Effector memory CD8-positive, alpha-beta T cell (primary cell): Measurements from ENCODE around the gene RAD21L1.

Experiments used
- ATAC-seq: fragments of 150-1000 bp; cut with Tn5 transposase; replicated peaks from 2 replicates; pipeline ENCODE4 v1.10.0; 2021; ENCODE audit warnings: mild to moderate bottlenecking, moderate library complexity
- DNase-seq, 3 experiments: peaks; one replicate each; pipeline ENCODE4 v3.0.0; 2021
- H3K27ac Mint-ChIP-seq, 2 donors: one replicate each; pipeline ENCODE4 v1.8.0; 2022; ENCODE audit warnings: mild to moderate bottlenecking in 2 of 2, mixed read lengths in 2 of 2, moderate library complexity in 2 of 2
- H3K27me3 Mint-ChIP-seq, 2 donors: one replicate each; pipeline ENCODE4 v1.8.0; 2022; ENCODE audit warnings: mixed read lengths in 2 of 2
- H3K36me3 Mint-ChIP-seq: one replicate; pipeline ENCODE4 v1.8.0; 2022; ENCODE audit warnings: mild to moderate bottlenecking, moderate library complexity, mixed read lengths; ENCODE audit not compliant: insufficient read depth
- H3K4me1 Mint-ChIP-seq, 2 donors: one replicate each; pipeline ENCODE4 v1.8.0; 2022; ENCODE audit warnings: low read depth in 2 of 2, mixed read lengths in 2 of 2
- H3K4me3 Mint-ChIP-seq, 2 donors: one replicate each; pipeline ENCODE4 v1.8.0; 2022; ENCODE audit warnings: mild to moderate bottlenecking in 2 of 2, mixed read lengths in 2 of 2, moderate library complexity in 2 of 2
- H3K9me3 Mint-ChIP-seq, 2 donors: one replicate each; pipeline ENCODE4 v1.8.0; 2022; ENCODE audit warnings: mixed read lengths in 2 of 2

RAD21L1 gene

GRCh38 chr20:1302685-1303541 lies 77.1 kb downstream of the RAD21L1 start:
- no peak overlapping the region for H3K27ac Mint-ChIP-seq
- peaks cover 6% of the 10 kb centered on the region for H3K36me3 Mint-ChIP-seq
- DNase-seq, result no peak
- H3K9me3 Mint-ChIP-seq, result no peaks in the 10 kb centered on the region
- H3K4me3 Mint-ChIP-seq, result no peak overlapping the region
- no peaks in the 10 kb centered on the region for H3K27me3 Mint-ChIP-seq
- peaks cover 8 to 13% of the 10 kb centered on the region in 2 donors for H3K4me1 Mint-ChIP-seq
- peak; percentile 22 for ATAC-seq

- Mint-ChIP-seq H3K27me3 (no peaks in the 10 kb centered on the region), H3K9me3 (no peaks in the 10 kb centered on the region), H3K27ac (no peak overlapping the region), H3K4me1 (peaks cover 8 to 11% of the 10 kb centered on the region in 2 donors), H3K36me3 (peaks cover 6% of the 10 kb centered on the region), H3K4me3 (no peak overlapping the region)
- no peak for DNase-seq
- ATAC-seq, result no peak
These were observed 79.1 kb downstream of the RAD21L1 start for GRCh38 chr20:1304710-1305515.
